NCI-H82 (cell line): ENCODE results near the gene PABPN1.

Source experiments
- DNase-seq: peaks from one replicate; lab custom pipeline; 2025; lab: John Stamatoyannopoulos, UW

Gene PABPN1

GRCh38 chr14:23326491-23327332 is 5.5 kb downstream of the PABPN1 start:
- peak; percentile 79 for DNase-seq

GRCh38 chr14:23327947-23328744 is 6.9 kb downstream of the PABPN1 start:
- DNase-seq, result peak; percentile 100

GRCh38 chr14:23335623-23336022 is 14.4 kb downstream of the PABPN1 start:
- no peak for DNase-seq

GRCh38 chr14:23339506-23340268 is 18.4 kb downstream of the PABPN1 start:
- DNase-seq, result no peak

GRCh38 chr14:23344481-23344880 is 23.2 kb downstream of the PABPN1 start:
- DNase-seq, result no peak

- no peak for DNase-seq
These were observed 24.9 kb downstream of the PABPN1 start for GRCh38 chr14:23345987-23346692.

GRCh38 chr14:23346693-23347405 is 25.6 kb downstream of the PABPN1 start:
- no peak for DNase-seq

- DNase-seq, result no peak
These were observed 26.4 kb downstream of the PABPN1 start for GRCh38 chr14:23347406-23348296.

GRCh38 chr14:23348297-23348655 is 27.0 kb downstream of the PABPN1 start:
- no peak for DNase-seq

- no peak for DNase-seq
These were observed 28.0 kb downstream of the PABPN1 start for GRCh38 chr14:23349156-23349845.

- DNase-seq, result peak; percentile 92
These were observed 30.6 kb downstream of the PABPN1 start for GRCh38 chr14:23351681-23352505.

GRCh38 chr14:23352506-23353432 is 31.5 kb downstream of the PABPN1 start, which contains the start of gene SLC22A17:
SLC22A17 (minus strand) TSS chr14:23352887.
- DNase-seq, result peak; percentile 100

- no peak for DNase-seq
These were observed 32.1 kb downstream of the PABPN1 start for GRCh38 chr14:23353433-23353780.

GRCh38 chr14:23354990-23355389 is 33.7 kb downstream of the PABPN1 start:
- DNase-seq, result no peak

GRCh38 chr14:23355871-23356435 is 34.7 kb downstream of the PABPN1 start:
- DNase-seq, result no peak

GRCh38 chr14:23356662-23357061 is 35.4 kb downstream of the PABPN1 start:
- DNase-seq, result no peak

- no peak for DNase-seq
These were observed 36.0 kb downstream of the PABPN1 start for GRCh38 chr14:23357261-23357660.
